GM12878 (cell line): ENCODE results near the gene ETV3L.

Experiments used
- ATF2 ChIP-seq: IDR thresholded peaks from 2 replicates; pipeline ENCODE4 v1.6.1; 2012; ENCODE audit warnings: low read length, inconsistent platforms
- CEBPB ChIP-seq, 2 experiments: fragments of 150-350 bp in 1 of 2; IDR thresholded peaks; 2 replicates each; pipeline ENCODE4 v1.6.1; 2012 to 2014; ENCODE audit warnings: low read depth in 2 of 2, low read length in 2 of 2, borderline replicate concordance in 1 of 2, inconsistent platforms in 1 of 2
- CEBPZ ChIP-seq: fragments of 150-350 bp; IDR thresholded peaks from 2 replicates; pipeline ENCODE4 v1.6.1; 2016; ENCODE audit warnings: low read depth, low read length
- CTCF ChIP-seq, 3 experiments: IDR thresholded peaks in 2 of 3; conservative IDR thresholded peaks in 1 of 3; 2 replicates each; pipeline ENCODE4 v1.5.1; 2011; ENCODE audit warnings: low read depth in 3 of 3, low read length in 3 of 3, mild to moderate bottlenecking in 3 of 3, control low read depth in 2 of 3, moderate library complexity in 2 of 3, inconsistent platforms in 1 of 3, mixed read lengths in 1 of 3; ENCODE audit not compliant: control insufficient read depth in 2 of 3, insufficient read depth in 1 of 3; ENCODE audit errors: extremely low read depth in 1 of 3
- EGR1 ChIP-seq, 2 experiments: IDR thresholded peaks; 1 replicate in 1 of 2; 2 replicates in 1 of 2; pipeline ENCODE4 v1.6.1; 2011 to 2012; ENCODE audit warnings: low read depth in 2 of 2, low read length in 2 of 2, borderline replicate concordance in 1 of 2, mild to moderate bottlenecking in 1 of 2, moderate library complexity in 1 of 2
- FOXM1 ChIP-seq: IDR thresholded peaks from 2 replicates; pipeline ENCODE4 v1.6.1; 2012; ENCODE audit warnings: low read depth, mild to moderate bottlenecking, inconsistent platforms, low read length, moderate library complexity
- MAX ChIP-seq: IDR thresholded peaks from 2 replicates; pipeline ENCODE4 v1.6.1; 2012; ENCODE audit warnings: low read depth, low read length, improper control_type of control experiment
- MXI1 ChIP-seq: fragments of 150-350 bp; IDR thresholded peaks from 2 replicates; pipeline ENCODE4 v1.6.1; 2011; ENCODE audit warnings: low read depth, mild to moderate bottlenecking, inconsistent platforms, low read length, improper control_type of control experiment
- NR2C2 ChIP-seq: IDR thresholded peaks from 2 replicates; pipeline ENCODE4 v1.6.1; 2011; ENCODE audit warnings: borderline replicate concordance, low read depth; ENCODE audit not compliant: control insufficient read depth, insufficient read length
- POLR2A ChIP-seq: IDR thresholded peaks from 2 replicates; pipeline ENCODE4 v1.6.1; 2011; ENCODE audit warnings: low read depth, mild to moderate bottlenecking, low read length
- POLR2AphosphoS5 ChIP-seq: IDR thresholded peaks from 2 replicates; pipeline ENCODE4 v1.6.1; 2011; ENCODE audit warnings: mild to moderate bottlenecking, low read length, inconsistent platforms
- POU2F2 ChIP-seq: IDR thresholded peaks from 3 replicates; pipeline ENCODE4 v1.6.1; 2011; ENCODE audit warnings: low read depth, mild to moderate bottlenecking, low read length, borderline replicate concordance
- RAD21 ChIP-seq: IDR thresholded peaks from 2 replicates; pipeline ENCODE4 v1.6.1; 2011; ENCODE audit warnings: mild to moderate bottlenecking, low read depth, low read length, moderate library complexity; ENCODE audit not compliant: insufficient read depth
- ZBTB33 ChIP-seq: fragments of 450-650 bp; IDR thresholded peaks from 2 replicates; pipeline ENCODE4 v1.6.1; 2017; ENCODE audit warnings: mild to moderate bottlenecking

- TF ChIP-seq ATF2: no peak
- no peak for TF ChIP-seq CTCF (IDR thresholded peaks at IDR 0.05 in 2 of 3, conservative IDR thresholded peaks at IDR 0.05 in 1 of 3; ENCODE audit: control insufficient read depth in 2 of 3, extremely low read depth in 1 of 3, insufficient read depth in 1 of 3, low read depth in 3 of 3, low read length in 3 of 3)
- TF ChIP-seq NR2C2: no peak
- no peak for TF ChIP-seq RAD21
- no peak for TF ChIP-seq POLR2AphosphoS5
- no peak for TF ChIP-seq FOXM1
- TF ChIP-seq MXI1: no peak
- no peak for TF ChIP-seq MAX
- no peak for TF ChIP-seq POLR2A
- no peak for TF ChIP-seq CEBPB (IDR thresholded peaks at IDR 0.05; ENCODE audit: borderline replicate concordance in 1 of 2, low read depth in 2 of 2, low read length in 2 of 2)
- TF ChIP-seq EGR1 (IDR thresholded peaks at IDR 0.05; ENCODE audit: borderline replicate concordance in 1 of 2, low read depth in 2 of 2, low read length in 2 of 2): no peak
- TF ChIP-seq ZBTB33: no peak
- TF ChIP-seq POU2F2: no peak
- no peak for TF ChIP-seq CEBPZ
These were observed 43.3 kb upstream of the ETV3L start for GRCh38 chr1:157142765-157143423.
